ENCODE results near the gene SMR3A.

DNA sequence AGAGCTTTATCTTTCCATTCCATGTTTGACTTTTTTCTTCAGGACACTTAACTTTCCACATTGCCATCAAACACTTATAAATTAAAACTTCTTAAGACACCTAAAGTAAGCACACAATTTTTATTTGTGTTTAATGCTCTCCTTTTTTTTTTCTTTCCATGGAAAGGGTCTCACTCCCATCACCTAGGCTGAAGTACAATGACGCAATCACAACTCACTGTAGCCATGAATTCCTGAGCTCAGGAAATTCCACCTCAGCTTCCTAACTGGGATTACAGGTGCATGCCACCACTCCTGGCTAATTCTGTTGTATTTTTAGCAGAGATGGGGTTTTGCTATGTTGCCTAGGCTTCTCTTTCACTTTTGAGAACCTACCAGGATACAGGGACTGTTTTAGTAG lies 7.3 kb downstream of the SMR3A start:
- TF ChIP-seq CTCF (IDR thresholded peaks at IDR 0.05): no peak
- TF ChIP-seq EP300 (IDR thresholded peaks at IDR 0.05; ENCODE audit: low read depth): no peak
- TF ChIP-seq POLR2A (IDR thresholded peaks at IDR 0.05): no peak
- TF ChIP-seq POLR2AphosphoS5 (IDR thresholded peaks at IDR 0.05): no peak
